ENCODE results near the gene ZNF326. TPM values are rescaled to one million over a fixed set of nuclear protein-coding genes. Genes with fewer than 3 reads are reported as not detected.
A peak's percentile ranks its signal among the peaks of the same experiment; 100 is the strongest.

Gene ZNF326, protein sequence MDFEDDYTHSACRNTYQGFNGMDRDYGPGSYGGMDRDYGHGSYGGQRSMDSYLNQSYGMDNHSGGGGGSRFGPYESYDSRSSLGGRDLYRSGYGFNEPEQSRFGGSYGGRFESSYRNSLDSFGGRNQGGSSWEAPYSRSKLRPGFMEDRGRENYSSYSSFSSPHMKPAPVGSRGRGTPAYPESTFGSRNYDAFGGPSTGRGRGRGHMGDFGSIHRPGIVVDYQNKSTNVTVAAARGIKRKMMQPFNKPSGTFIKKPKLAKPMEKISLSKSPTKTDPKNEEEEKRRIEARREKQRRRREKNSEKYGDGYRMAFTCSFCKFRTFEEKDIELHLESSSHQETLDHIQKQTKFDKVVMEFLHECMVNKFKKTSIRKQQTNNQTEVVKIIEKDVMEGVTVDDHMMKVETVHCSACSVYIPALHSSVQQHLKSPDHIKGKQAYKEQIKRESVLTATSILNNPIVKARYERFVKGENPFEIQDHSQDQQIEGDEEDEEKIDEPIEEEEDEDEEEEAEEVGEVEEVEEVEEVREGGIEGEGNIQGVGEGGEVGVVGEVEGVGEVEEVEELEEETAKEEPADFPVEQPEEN
- 5.7 and 7.6 TPM in 2 replicates for total RNA-seq (2012; rRNA removed)

- Histone ChIP-seq H3K36me3 (ENCODE audit: insufficient read depth, low read length) (no peaks in the 10 kb centered on the region), H3K4me3 (ENCODE audit: low read length) (peak within 1 kb of the TSS; percentile 97), H3K4me2 (ENCODE audit: low read length) (peak within 1 kb of the TSS; percentile 83)
These were observed at the start of gene ZNF326 for GRCh38 chr1:89994805-89995597. TSS of gene ZNF326 (plus strand) at chr1:89995110. CDS start at chr1:89995258, 148 bp downstream.

DNA sequence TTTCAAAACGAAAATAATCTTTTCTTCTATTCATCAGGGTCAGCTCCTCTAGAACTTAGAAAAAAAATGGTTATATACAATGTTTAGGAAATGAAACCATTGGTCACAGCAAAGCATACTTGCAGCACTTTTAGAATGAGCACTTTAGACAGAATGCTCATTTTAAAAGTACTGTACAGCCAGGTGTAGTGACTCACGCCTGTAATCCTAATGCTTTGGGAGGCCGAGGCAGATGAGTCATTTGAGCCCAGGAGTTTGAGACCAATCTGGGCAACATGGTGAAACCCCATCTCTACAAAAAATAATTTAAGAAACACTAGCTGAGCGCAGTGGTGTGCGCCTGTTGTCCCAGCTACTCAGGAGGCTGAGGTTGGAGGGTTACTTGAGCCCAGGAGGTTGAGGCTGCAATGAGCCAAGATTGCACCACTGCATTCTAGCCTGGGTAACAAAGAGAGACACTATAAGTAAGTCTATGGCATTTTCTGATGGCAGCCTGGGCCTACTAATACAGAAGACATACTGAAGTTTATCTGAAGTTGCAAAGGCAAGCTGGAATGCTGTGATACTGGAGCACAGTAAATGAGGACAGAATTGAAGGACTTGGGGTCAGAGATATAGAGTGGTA lies 48.9 kb upstream of the ZNF326 start:
- no peaks in the 10 kb centered on the region for H3K36me3 ChIP-seq (ENCODE audit: insufficient read depth, low read length)
- peaks cover 15% of the 10 kb centered on the region for H3K4me1 ChIP-seq (ENCODE audit: control insufficient read depth, insufficient read depth, low read length)

More at GRCh38 chr1:89994805-89995597, at the start of gene ZNF326:
- Histone ChIP-seq H3K4me1 (ENCODE audit: control insufficient read depth, insufficient read depth, low read length) (peaks cover 29% of the 10 kb centered on the region), H3K9ac (ENCODE audit: low read depth, low read length) (peak within 1 kb of the TSS; percentile 100), H3K27me3 (ENCODE audit: control insufficient read depth, insufficient read depth, low read length) (peaks cover 6% of the 10 kb centered on the region), H3K9me3 (replicated peaks; ENCODE audit: low read length) (no peaks in the 10 kb centered on the region)

GRCh38 chr1:89946532-89946931 lies 48.4 kb upstream of the ZNF326 start:
- Histone ChIP-seq H3K36me3 (ENCODE audit: insufficient read depth, low read length) (no peaks in the 10 kb centered on the region), H3K27me3 (ENCODE audit: control insufficient read depth, insufficient read depth, low read length) (no peaks in the 10 kb centered on the region), H3K9me3 (replicated peaks; ENCODE audit: low read length) (no peaks in the 10 kb centered on the region), H3K9ac (ENCODE audit: low read depth, low read length) (no peak overlapping the region), H3K4me2 (ENCODE audit: low read length) (no peak overlapping the region), H3K4me1 (ENCODE audit: control insufficient read depth, insufficient read depth, low read length) (peaks cover 17% of the 10 kb centered on the region), H3K4me3 (ENCODE audit: low read length) (no peak overlapping the region)

More for the DNA sequence above, 48.9 kb upstream of the ZNF326 start:
- H3K4me2 ChIP-seq (ENCODE audit: low read length) = no peak overlapping the region
- H3K9ac ChIP-seq (ENCODE audit: low read depth, low read length) = no peak overlapping the region
- no peaks in the 10 kb centered on the region for H3K27me3 ChIP-seq (ENCODE audit: control insufficient read depth, insufficient read depth, low read length)
- no peaks in the 10 kb centered on the region for H3K9me3 ChIP-seq (replicated peaks; ENCODE audit: low read length)
- H3K4me3 ChIP-seq (ENCODE audit: low read length) = no peak overlapping the region

DNA sequence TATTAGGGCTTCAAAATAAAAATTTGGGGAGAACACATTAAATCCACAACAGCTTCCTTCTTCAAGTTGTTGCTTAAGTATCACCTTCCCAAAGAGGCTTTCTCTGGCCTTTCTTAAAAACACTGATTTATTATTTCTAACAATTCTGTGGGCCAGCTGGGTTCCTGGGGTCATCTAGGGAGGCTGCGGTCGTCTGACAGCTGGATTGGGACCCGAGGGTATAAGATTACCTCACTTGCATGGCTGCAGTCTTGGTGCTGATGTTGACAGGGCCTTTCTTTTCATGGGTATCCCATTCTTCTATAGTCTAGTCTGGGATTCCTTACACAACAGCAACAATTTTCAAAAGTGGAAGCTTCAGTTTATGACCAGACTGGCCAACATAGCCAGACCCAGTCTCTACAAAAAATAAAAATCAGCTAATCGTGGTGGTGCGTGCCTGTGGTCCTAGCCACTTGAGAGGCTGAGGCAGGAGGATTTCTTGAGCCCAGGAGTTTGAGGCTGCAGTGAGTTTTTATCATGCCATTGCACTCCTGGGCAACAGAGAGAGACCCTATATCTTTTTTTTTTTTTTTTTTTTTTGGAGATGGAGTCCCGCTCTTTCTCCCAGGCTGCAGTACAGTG lies 46.1 kb upstream of the ZNF326 start:
- Histone ChIP-seq H3K4me1 (ENCODE audit: control insufficient read depth, insufficient read depth, low read length) (peaks cover 25% of the 10 kb centered on the region), H3K36me3 (ENCODE audit: insufficient read depth, low read length) (no peaks in the 10 kb centered on the region), H3K9me3 (replicated peaks; ENCODE audit: low read length) (no peaks in the 10 kb centered on the region), H3K27me3 (ENCODE audit: control insufficient read depth, insufficient read depth, low read length) (no peaks in the 10 kb centered on the region), H3K4me3 (ENCODE audit: low read length) (no peak overlapping the region), H3K9ac (ENCODE audit: low read depth, low read length) (no peak overlapping the region), H3K4me2 (ENCODE audit: low read length) (no peak overlapping the region)

GRCh38 chr1:89949991-89950624 lies 44.8 kb upstream of the ZNF326 start:
- Histone ChIP-seq H3K9me3 (replicated peaks; ENCODE audit: low read length) (no peaks in the 10 kb centered on the region), H3K4me1 (ENCODE audit: control insufficient read depth, insufficient read depth, low read length) (peaks cover 27% of the 10 kb centered on the region), H3K4me2 (ENCODE audit: low read length) (no peak overlapping the region), H3K4me3 (ENCODE audit: low read length) (no peak overlapping the region), H3K36me3 (ENCODE audit: insufficient read depth, low read length) (no peaks in the 10 kb centered on the region), H3K27me3 (ENCODE audit: control insufficient read depth, insufficient read depth, low read length) (no peaks in the 10 kb centered on the region), H3K9ac (ENCODE audit: low read depth, low read length) (no peak overlapping the region)

DNA sequence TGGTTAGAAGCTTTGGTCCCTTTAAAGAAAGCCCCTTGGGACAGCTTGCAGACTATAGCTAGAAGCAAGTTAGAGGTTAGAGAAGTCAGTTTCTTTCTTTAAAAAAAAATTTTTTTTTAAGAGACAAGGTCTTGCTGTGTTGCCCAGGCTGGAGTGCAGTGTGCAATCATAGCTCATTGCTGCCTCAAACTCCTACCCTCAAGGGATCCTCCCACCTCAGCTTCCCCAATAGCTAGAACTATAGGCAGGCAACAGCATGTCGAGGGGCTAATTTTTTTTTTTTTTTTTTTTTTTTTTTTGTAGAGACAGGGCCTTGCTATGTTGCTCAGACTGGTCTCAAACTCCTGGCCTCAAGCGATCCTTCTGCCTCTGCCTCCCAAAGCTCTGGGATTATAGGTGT lies 44.2 kb upstream of the ZNF326 start:
- no peak overlapping the region for H3K4me2 ChIP-seq (ENCODE audit: low read length)
- H3K4me3 ChIP-seq (ENCODE audit: low read length) = no peak overlapping the region
- peaks cover 27% of the 10 kb centered on the region for H3K4me1 ChIP-seq (ENCODE audit: control insufficient read depth, insufficient read depth, low read length)
- H3K27me3 ChIP-seq (ENCODE audit: control insufficient read depth, insufficient read depth, low read length) = no peaks in the 10 kb centered on the region
- no peak overlapping the region for H3K9ac ChIP-seq (ENCODE audit: low read depth, low read length)
- no peaks in the 10 kb centered on the region for H3K9me3 ChIP-seq (replicated peaks; ENCODE audit: low read length)
- H3K36me3 ChIP-seq (ENCODE audit: insufficient read depth, low read length) = no peaks in the 10 kb centered on the region

GRCh38 chr1:89951766-89952604 lies 42.9 kb upstream of the ZNF326 start:
- H3K9ac ChIP-seq (ENCODE audit: low read depth, low read length) = peak overlapping the region; percentile 68
- no peaks in the 10 kb centered on the region for H3K9me3 ChIP-seq (replicated peaks; ENCODE audit: low read length)
- H3K4me1 ChIP-seq (ENCODE audit: control insufficient read depth, insufficient read depth, low read length) = peaks cover 27% of the 10 kb centered on the region
- no peaks in the 10 kb centered on the region for H3K27me3 ChIP-seq (ENCODE audit: control insufficient read depth, insufficient read depth, low read length)
- no peak overlapping the region for H3K4me3 ChIP-seq (ENCODE audit: low read length)
- no peaks in the 10 kb centered on the region for H3K36me3 ChIP-seq (ENCODE audit: insufficient read depth, low read length)
- peak overlapping the region; percentile 5 for H3K4me2 ChIP-seq (ENCODE audit: low read length)

DNA sequence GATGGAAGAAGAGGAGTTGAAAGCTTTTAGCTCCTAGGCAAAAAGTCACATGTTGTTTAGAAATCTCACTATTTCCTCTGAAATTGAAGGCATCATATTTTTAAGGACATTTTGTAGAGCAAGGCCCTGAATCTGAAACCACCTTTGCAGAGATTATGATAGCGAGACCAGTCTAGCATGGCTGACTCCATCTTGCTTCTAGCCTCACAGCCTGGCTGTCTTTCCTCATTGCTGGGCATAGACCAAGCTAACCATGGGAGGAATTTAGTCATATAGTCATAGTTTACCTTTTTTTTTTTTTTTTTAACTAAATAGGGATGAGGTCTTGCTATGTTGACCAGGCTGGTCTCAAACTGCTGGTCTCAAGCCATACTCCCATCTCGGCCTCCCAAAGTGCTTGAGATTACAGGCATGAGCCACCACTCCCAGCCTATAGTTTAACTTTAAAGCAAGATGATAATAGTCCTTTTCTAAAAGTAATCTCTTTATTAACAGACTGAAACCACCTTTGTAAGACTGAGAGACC lies 42.2 kb upstream of the ZNF326 start:
- Histone ChIP-seq H3K27me3 (ENCODE audit: control insufficient read depth, insufficient read depth, low read length) (no peaks in the 10 kb centered on the region), H3K4me1 (ENCODE audit: control insufficient read depth, insufficient read depth, low read length) (peaks cover 31% of the 10 kb centered on the region), H3K9ac (ENCODE audit: low read depth, low read length) (peak overlapping the region; percentile 54), H3K4me3 (ENCODE audit: low read length) (no peak overlapping the region), H3K36me3 (ENCODE audit: insufficient read depth, low read length) (no peaks in the 10 kb centered on the region), H3K9me3 (replicated peaks; ENCODE audit: low read length) (no peaks in the 10 kb centered on the region), H3K4me2 (ENCODE audit: low read length) (peak overlapping the region; percentile 5)

- Histone ChIP-seq H3K27me3 (ENCODE audit: control insufficient read depth, insufficient read depth, low read length) (no peaks in the 10 kb centered on the region), H3K9ac (ENCODE audit: low read depth, low read length) (peak overlapping the region; percentile 54), H3K4me2 (ENCODE audit: low read length) (peak overlapping the region; percentile 23), H3K36me3 (ENCODE audit: insufficient read depth, low read length) (no peaks in the 10 kb centered on the region), H3K4me3 (ENCODE audit: low read length) (no peak overlapping the region), H3K9me3 (replicated peaks; ENCODE audit: low read length) (no peaks in the 10 kb centered on the region), H3K4me1 (ENCODE audit: control insufficient read depth, insufficient read depth, low read length) (peaks cover 31% of the 10 kb centered on the region)
These were observed 41.7 kb upstream of the ZNF326 start for GRCh38 chr1:89953131-89953626.
